ENCODE data around the gene KSR2. TPM values are rescaled to one million over a fixed set of nuclear protein-coding genes. Genes with fewer than 3 reads are reported as not detected.
A peak's percentile ranks its signal among the peaks of the same experiment; 100 is the strongest.

KSR2 gene
- total RNA-seq, 1 donor from 2014 or later: 0.28 TPM

DNA sequence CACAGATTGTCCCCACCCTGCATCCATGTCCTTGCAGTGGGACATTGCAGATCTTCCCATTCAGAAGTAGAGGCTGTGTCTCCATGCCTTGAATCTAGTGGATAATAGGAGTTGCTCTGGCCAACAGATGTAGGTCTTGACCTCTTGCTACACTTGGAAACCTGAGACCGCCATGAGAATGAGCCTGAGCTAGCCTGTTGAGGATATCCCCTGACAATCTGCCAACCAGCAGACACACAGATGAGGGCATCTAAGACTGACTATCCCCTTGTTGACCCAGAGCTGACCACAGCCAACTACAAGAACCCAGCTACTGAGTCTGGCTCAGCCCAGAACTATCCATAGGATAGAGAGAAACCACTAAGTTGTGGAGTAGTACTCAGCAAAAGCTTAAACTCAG, 446.2 kb downstream of the KSR2 start:
- ATAC-seq: no peak

DNA sequence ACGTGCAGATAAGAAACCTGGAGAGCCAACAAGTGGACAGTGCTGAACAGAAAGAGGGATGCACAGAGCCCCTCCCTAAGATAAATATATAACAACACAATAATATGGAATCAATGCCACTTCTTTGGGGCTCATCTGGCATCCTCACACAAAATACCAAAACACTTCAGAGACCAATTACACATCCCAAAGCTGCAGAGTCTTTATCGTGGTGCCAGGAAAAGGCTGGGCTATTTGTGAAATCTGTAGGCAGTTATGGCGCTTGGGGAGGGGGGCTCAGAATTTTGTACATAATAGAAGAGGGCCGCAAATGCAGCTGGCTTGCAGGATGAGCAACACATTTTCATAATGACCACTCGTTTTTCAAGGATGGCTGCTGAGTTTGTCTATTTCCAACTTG, 446.9 kb downstream of the KSR2 start:
- ATAC-seq: no peak

DNA sequence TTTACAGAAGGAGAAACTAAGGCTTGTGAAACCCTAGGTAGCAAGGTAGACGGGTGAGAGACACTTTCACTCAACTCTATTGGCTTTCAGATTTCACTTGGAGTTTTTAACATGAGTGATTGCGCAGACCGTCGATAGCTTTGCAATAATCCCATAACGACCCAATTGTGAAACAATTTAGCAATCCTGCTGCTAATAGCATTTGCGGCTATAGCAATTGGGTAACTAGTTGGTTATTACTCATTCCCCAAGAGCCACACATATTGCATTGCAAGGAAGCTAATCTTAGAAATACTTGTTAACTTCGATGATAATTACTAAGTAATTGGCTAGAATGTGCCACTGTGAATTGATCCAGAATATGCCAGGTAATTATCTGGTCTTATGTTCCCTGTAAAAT, 447.4 kb downstream of the KSR2 start:
- no peak for ATAC-seq

DNA sequence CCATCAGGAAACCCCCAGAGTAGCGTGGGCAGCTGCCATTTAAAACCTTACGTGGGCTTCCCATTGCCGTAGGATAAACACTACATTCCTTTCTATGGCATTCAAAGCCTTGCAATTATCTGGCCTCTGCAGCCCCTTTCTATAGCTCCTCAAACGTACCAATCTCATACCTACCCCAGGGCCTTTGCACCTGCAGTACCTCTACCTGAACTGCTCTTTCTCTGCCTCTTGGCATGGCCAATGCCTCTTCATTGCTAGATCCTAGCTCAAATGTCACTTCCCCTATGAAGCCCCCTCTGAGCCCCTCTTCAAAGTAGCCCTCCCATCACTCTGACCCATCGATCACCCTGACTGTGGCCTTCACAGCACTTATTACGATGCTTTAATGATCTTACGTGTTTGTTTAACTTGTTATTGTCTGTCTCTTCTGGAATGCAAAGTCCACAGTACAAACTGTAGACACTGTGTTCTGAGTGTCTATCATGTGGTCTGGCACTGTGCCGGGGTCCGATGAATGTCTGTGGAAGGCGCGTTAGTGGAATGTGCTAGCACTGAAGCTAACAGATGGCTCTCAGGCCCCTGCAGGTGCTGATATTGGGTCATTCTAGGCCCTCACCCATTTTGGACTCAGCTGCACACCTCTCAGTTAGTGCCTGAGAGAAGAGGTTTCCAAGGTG, 450.1 kb downstream of the KSR2 start:
- no peak for ATAC-seq

DNA sequence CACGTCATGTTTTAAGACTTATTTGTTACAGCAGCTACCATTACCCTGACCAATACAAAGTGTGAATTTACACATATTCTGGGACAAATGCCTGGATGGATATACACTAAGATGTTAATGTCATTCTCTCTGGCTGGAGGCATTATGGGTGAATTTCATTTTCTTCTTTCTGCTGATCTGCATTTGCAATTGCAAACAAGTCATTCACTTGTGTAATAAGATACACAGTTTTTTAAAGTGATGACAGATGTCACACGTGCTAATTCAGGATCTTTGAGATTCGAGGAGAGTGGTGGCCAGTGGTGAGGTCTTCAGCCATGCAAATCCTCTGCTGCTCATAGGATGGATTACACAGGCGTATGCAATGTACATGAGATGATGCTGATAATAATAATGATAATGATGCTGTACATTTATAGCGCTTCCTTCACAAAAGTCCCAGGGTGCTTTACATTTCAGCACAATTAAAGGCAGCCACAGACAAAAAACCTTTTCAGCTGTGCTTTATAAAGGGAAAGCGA, 451.5 kb downstream of the KSR2 start:
- ATAC-seq: no peak

DNA sequence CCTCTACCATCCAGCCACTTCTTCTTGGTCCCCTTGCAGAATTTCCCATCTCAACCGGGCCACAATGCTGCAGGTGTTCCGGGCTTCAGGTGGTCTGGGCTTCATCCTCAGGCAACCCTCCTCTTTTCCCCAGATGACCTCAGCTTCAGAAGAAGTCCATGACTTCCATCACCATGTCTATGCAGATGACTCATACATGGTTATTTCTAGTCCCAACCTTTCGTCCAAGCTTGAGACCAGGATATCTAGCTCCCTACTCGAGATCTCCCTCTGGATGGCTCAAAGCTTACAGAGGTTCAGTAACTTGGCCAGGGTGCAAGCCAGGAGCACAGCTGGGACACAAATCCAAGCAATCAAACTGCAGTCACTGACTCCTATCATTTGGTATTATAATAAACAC, 452.8 kb downstream of the KSR2 start:
- ATAC-seq: no peak

DNA sequence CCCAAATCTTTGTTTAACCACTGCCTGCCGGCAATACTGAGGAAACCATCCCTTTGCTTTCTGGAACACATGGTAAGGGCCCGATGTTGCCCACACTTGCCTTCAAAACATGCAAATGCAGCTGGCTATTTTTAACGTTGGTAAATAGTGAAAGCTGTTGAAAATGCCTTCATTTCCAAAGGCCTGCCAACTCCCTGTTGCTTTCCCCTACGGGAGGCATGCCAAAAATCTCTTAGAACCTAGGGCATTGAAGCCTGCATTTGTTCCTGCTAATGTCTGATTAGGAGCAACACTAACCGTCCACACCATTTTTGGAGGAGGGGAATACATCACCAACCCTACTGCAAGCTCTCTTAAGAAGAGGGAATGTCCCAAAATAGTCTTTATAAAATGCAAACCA, 454.8 kb downstream of the KSR2 start:
- ATAC-seq: no peak

DNA sequence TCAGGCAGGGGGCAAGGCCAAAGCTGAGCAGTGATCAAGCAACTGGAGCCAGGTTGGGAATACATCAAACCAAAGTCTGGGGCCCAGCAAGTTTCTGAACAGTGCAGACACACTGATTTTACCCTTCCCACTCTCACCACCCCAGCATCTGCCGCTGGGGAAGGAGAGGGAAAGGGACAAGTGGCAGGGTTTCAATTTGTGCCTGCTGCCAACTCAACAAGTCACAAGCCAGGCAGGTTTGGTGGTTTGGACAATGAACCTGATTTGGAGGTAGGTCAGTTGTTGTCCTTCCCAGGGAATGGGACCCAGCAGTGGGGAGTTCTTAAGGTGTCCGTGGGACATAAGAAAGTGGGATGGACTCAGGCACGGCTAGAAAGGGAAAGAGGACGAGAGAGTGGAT, 455.4 kb downstream of the KSR2 start:
- no peak for ATAC-seq

DNA sequence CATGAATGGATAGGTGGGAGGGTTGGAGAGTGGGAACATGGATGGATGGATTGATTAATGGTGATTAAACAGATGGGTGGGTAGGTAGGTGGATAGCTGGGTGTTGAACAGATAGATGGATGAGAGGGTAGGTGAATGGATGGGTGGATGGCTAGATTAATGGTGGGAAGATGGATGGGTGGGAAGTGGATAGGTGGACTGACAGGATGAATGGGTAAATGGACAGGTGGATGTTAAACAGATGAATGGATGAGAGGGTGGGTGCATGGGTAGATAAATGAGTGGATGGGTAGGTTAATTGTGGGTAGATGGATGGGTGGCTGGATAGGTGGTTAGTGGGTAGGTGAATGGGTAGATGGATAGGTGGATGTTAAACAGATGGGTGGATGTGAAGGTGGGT, 460.3 kb downstream of the KSR2 start:
- no peak for ATAC-seq

DNA sequence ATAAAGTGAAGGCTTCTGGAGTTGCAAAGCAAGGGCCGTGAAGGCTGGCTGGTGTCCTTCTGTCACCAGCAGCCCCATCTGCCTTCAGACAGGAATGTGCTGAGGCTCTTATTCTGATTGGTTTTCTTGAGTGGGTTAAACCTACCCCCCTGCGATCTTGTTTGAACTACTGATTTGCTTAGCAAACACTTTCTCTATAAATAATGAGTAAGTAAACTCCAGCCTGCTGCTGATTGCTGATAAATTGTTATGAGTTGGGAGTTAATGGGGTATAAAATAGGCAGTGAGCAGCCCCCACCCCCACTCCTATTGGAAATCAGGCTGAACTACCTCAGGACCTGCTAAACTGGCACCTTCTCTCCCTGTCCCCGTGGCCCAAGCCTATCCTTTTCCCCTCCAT, 461.2 kb downstream of the KSR2 start:
- ATAC-seq: no peak

DNA sequence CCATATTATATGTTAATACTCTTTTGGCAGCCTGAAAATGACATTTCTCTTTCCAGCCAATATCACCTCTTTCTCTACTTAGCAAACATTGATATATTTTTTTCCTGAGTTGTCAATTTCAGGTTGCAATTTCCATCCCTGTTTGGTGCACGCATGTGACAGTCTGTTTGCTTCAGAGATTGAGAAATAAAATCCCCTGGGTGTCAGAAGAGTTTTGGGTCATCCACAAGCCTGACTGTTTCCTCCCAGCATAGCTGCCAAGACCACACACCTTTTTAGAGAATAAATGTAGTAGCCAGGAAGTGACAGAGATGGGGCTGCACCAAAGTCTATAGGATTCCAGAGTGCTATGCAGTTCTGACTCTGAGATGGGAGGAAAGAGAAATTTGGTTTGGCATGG, 462.5 kb downstream of the KSR2 start:
- no peak for ATAC-seq

DNA sequence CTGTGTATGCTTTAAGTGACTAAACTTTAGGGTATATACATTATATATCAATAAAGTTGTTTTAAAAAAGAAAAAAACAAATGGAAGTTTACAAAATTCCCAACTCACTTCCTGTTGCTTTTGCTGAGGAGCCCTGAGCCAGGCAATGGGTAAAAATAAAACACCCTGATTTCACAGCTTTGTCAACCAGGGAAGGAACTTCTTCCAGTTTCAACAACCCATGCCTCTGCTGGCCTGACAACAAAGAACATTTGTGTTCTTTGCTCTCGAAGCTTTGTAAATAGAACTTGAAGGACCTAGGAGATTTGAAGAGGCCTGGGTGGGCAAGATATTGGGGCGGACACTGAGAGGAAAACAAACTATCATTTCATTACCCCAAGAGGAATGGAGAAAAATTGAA, 466.2 kb downstream of the KSR2 start:
- no peak for ATAC-seq

DNA sequence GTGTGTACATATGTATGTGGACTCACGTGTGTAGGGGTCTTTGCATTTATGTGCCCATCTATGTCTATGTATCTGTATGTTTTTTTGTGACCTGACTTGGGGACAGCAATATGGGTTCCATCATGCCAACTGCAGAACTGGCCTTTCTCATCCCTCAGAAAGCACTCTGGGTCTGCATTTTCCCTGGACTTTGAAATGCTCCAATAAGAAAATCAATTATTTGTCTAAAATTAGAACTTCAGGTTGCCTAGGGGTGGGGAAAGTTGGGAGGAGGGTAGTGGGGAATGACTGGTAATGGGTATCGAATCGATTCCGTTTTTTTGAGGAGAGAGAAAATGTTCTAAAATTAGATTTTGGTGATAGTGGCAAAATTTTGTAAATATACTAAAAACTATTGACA, 466.6 kb downstream of the KSR2 start:
- ATAC-seq: no peak

DNA sequence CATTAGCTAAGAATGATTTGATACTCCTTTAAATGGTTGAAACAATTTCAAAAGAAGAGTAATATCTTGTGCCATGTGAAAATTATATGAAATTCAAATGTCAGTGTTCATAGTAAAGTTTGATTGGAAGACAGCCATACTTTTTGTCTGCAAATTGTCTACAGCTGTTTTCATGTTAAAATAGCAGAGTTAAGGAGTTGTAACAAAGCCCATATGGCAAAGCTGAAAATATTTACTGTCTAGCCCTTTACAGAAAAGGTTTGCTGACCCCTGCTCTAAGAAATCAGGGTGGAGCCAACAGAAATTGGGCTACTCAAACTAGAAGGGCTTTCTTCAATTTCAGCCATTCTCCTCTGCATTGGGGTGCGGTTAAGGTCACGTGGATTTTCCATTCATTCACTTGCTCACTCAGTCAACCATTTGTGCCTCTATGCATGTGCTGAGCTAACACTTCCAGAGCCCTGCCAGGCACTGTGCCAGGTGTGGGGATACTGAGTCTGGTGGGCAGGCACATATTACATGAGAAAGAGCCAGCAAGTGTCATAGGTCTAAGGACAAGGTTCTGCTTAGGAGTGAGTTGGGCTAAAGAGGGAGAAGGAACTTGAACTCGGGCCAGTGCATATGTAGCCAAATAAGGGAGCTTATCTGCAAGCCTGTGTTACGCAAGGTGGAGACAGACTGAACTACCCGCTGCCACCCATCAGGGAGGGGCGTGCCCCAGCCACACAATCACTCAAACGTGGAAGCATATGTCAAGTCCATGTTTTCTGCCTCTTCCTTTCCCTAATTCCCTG, 467.5 kb downstream of the KSR2 start:
- peak; percentile 59 for ATAC-seq

DNA sequence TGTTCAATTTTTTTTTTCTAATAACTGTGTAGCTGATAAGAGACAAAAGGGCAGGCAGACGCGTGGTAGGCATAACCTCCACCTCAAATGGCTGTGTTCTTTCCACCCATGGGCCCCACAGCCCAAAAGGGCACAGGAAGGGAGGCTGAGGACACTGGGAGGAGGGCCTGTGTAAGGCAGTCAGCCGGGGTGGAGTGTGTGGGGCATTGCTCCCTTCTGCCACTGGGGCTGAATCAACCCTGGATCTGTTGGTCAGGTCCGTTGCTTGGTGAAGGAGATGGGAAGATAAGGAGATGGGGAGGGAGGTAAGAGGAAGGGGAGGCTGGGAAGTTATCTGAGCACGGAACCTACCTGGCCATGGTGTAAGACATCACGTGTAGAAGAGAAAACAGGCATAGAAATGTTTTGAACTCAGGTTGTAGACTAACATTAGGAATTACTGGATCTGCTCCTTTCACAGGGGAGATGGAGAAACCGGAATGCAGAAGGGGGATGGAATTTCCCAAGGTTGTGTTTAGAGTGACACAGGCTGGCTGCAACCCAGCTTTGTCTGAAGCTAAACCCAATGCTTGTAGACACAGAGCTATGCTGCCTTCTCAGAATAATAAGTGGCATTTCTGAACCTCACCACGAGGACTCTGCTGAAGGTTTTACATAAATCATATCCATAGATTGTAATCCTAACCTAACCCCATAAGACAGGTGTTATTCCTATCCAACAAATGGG, 468.9 kb downstream of the KSR2 start:
- ATAC-seq: no peak

DNA sequence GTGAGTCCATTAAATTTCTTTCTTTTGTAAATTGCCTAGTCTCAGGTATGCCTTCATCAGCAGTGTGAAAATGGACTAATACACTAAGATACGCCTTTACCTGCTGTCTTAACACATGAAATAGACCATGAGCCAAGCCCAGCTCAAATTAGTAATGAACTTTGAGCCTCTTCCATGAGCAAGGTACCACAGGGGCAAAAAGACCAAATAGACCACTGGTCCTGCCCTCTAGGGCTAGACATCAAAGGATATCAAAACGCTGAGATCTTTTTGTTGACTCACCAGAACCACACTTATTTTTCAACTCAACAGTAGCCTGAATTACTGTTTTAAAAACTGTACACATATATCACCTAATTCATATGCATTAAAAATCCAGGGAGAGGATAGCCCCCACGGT, 469.9 kb downstream of the KSR2 start:
- ATAC-seq: no peak

DNA sequence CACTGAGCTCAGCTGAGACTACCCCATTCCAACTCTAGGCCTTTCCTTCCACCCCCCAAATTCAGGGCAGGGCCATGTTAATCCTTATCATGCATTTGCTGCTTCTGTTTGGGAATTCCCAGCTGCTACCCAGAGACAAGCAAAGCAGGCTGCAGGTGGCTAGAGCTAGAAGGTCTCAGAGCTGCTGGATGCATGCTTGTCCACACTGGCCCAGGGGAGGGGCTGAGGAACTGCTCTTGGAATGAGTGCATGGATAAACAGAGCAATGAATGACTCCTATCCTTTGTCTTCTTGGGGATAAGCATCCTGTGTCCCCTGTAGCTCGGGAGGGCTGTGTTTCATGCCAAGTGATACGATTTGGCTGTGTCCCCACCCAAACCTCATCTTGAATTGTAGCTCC, 470.5 kb downstream of the KSR2 start:
- ATAC-seq: no peak

DNA sequence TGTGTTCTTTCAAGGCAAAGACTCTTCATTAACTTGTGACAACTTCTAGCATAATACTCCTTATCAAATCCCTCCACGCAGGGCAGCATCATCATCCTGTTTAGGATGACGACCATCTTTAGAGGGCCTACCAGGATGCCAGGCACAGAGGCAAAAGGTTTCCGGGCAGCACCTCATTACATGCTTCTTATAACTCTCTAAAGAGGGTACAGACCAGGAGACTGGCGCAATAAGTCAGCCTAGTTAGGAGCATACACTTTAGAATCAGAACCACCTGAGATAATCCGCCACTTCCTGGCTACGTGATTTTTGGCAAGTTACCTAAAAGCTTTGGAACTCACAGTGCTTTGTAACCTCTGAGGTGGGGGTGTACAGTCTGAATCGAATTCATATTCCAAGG, 471.4 kb downstream of the KSR2 start:
- no peak for ATAC-seq

DNA sequence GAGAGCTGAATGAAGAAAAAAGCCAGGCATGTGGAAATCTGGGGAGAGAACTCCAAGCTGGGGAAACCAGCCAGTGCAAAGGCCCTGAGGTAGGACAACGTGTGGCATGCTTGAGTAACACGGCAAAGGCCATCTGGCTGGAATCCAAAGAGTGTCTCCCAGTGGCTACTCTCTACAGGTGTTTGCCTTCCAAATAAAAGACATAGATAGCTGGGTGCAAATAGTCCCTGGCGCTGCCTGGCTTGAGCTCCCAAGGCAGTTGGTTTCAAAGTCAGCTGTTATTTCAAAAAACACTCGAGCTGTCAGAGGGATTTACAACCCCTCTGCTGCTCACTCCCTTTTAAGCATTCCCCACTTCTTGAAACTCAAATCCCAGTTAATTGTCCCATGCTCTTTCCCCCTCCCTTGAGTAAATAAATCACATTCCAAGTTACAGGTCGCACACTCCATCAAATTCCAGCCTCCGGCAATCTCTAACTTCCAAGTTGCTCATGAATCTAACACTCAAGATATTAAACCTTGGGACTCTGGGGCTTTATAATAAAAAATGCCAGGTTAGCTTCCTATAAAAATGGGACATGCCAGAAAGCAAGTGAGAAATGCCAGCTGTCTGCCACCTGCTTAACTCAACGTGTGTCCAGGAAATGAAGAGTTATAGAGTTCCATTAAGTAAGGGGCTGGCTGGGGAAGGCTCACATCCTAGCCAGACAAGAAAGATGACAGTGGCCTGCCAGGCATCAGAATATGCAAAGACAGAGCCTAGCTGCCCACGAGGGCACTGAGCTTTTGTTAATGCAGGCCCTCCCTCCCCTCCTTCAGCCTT, 473.7 kb downstream of the KSR2 start:
- ATAC-seq: no peak

DNA sequence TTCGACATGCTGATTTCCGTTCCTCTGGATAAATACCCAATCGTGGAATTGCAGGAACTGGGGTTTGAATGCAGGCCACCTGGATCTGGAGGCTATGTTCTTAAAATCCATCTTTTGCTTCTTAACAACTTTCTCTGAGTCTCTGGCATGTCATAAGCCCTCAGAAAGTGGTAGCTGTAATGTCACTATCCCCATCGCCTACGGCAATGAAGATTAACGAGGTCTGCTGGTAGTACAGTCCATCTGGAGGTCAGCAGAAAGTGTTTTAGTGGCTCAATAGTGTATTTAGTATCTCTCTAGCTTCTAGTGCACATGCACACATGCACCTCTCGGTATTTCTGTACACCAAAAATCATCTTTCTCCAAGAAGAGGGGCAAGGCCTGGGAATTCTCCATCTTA, 477.1 kb downstream of the KSR2 start:
- ATAC-seq: no peak

DNA sequence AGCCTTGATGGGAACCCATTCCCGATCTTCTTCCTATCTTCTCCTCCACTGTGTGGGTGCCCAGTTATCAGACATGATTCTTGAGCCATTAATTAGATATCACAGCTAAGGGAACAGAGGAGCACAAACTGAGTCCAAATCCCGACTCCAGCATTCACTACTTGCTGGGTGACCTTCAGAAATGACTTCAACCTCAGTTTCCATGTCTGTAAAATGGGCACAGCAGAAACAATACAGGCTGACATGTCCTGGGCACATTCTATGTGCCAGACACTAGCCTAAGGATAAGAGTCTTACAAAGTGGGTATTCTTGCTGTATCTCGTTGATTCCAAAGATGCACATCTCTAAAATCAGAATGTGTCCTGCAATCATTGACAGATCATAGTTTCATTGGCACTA, 478.7 kb downstream of the KSR2 start:
- ATAC-seq: no peak

DNA sequence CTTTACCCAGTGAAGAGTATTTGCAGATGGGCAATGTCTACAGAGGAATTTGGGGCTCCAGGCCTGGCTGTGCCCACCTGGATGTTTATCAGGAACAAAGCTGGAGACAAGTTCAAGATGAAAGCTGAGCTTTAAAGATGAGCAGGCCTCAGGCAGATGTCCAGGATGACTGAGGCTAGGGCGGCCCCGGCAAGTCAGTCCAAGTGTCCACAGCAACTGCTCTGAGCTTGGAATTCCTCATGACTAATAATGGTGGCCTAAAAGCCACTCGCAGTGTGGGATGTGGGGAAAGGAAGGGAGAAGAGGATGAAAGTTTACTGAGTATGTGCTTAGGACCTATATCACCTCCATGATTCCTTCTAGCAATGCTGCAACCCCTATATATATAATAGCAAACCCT, 479.1 kb downstream of the KSR2 start:
- no peak for ATAC-seq
